IMR-90 (cell line): ENCODE data around the gene SUN1. TPM values are rescaled to one million over a fixed set of nuclear protein-coding genes. Genes with fewer than 3 reads are reported as not detected.
"Not testable (repeated sequence)": the region's sequence is repeated elsewhere in the genome, so short reads cannot be mapped to it uniquely, and the experiment has no call there.

Source experiments
- ATAC-seq: fragments of 200-7000 bp; cut with Tn5 transposase; 2 replicates; pipeline ENCODE4 v1.9.1; 2020; ENCODE audit warnings: low read depth, mild to moderate bottlenecking, moderate library complexity
- BruUV-seq: library from RNA; stranded (reverse); fragments of 400-500 nt; replicated peaks from 2 replicates; lab custom pipeline; 2021; lab: Mats Ljungman, UMichigan
- CTCF ChIA-PET: fragments of 300-600 bp; formaldehyde crosslinking; extraction: SDS; loops from one replicate; lab custom pipeline; 2021; ENCODE audit warnings: antibody characterized with exemption; lab: Yijun Ruan, JAX
- POLR2A ChIA-PET: fragments of 300-600 bp; sonication (Branson Sonifier 250); formaldehyde crosslinking; loops from one replicate; lab custom pipeline; 2022; ENCODE audit warnings: antibody characterized with exemption; ENCODE audit not compliant: unreplicated experiment; lab: Charles Lee
- DNase-seq: peaks from one replicate; pipeline ENCODE4 v3.0.0; 2013
- H2AFZ ChIP-seq: replicated peaks from 2 replicates; pipeline ENCODE3; 2013; ENCODE audit warnings: low read length, mild to moderate bottlenecking; ENCODE audit not compliant: poor library complexity
- H2AK5ac ChIP-seq: 2 replicates; pipeline ENCODE4 v1.6.1; 2013; ENCODE audit warnings: low read depth, low read length, inconsistent platforms
- H2AK9ac ChIP-seq: replicated peaks from 2 replicates; pipeline ENCODE3; 2013; ENCODE audit warnings: mild to moderate bottlenecking, low read depth, low read length, moderate library complexity; ENCODE audit not compliant: poor library complexity
- H2BK120ac ChIP-seq: 2 replicates; pipeline ENCODE4 v1.6.1; 2013; ENCODE audit warnings: low read depth, low read length, inconsistent platforms
- H2BK15ac ChIP-seq: 3 replicates; pipeline ENCODE4 v1.6.1; 2013; ENCODE audit warnings: low read depth, low read length, inconsistent platforms
- H2BK20ac ChIP-seq: 2 replicates; pipeline ENCODE4 v1.6.1; 2013; ENCODE audit warnings: low read depth, mild to moderate bottlenecking, inconsistent platforms, low read length, moderate library complexity
- H2BK5ac ChIP-seq: 2 replicates; pipeline ENCODE4 v1.6.1; 2013; ENCODE audit warnings: mild to moderate bottlenecking, low read depth, low read length, inconsistent platforms; ENCODE audit not compliant: poor library complexity, severe bottlenecking
- H3K14ac ChIP-seq: replicated peaks from 2 replicates; pipeline ENCODE4 v1.6.1; 2013; ENCODE audit warnings: low read depth, low read length, inconsistent platforms
- H3K18ac ChIP-seq: 2 replicates; pipeline ENCODE4 v1.6.1; 2013; ENCODE audit warnings: low read depth, low read length, control low read depth
- H3K23ac ChIP-seq: 2 replicates; pipeline ENCODE4 v1.6.1; 2013; ENCODE audit warnings: low read depth, low read length, inconsistent platforms
- H3K27ac ChIP-seq: 2 replicates; pipeline ENCODE4 v1.5.1; 2013; ENCODE audit warnings: mild to moderate bottlenecking, control low read depth, low read length; ENCODE audit not compliant: insufficient read depth
- H3K27me3 ChIP-seq: 2 replicates; pipeline ENCODE4 v1.6.1; 2013; ENCODE audit warnings: low read length; ENCODE audit not compliant: control insufficient read depth, insufficient read depth
- H3K36me3 ChIP-seq: 2 replicates; pipeline ENCODE4 v1.6.1; 2013; ENCODE audit warnings: low read length, mixed read lengths; ENCODE audit not compliant: control insufficient read depth, insufficient read depth
- H3K4ac ChIP-seq: 2 replicates; pipeline ENCODE4 v1.6.1; 2013; ENCODE audit warnings: low read depth, low read length, inconsistent platforms
- H3K4me1 ChIP-seq: 2 replicates; pipeline ENCODE4 v1.6.1; 2013; ENCODE audit warnings: low read length, mixed read lengths; ENCODE audit not compliant: control insufficient read depth, insufficient read depth
- H3K4me2 ChIP-seq: 2 replicates; pipeline ENCODE4 v1.6.1; 2013; ENCODE audit warnings: low read depth, mild to moderate bottlenecking, control low read depth, low read length, moderate library complexity
- H3K4me3 ChIP-seq: 2 replicates; pipeline ENCODE4 v1.5.1; 2013; ENCODE audit warnings: low read depth, mild to moderate bottlenecking, control low read depth, low read length, moderate library complexity; ENCODE audit not compliant: insufficient read depth
- H3K56ac ChIP-seq: 2 replicates; pipeline ENCODE4 v1.6.1; 2013; ENCODE audit warnings: low read length, inconsistent platforms; ENCODE audit not compliant: insufficient read depth; ENCODE audit errors: extremely low read depth
- H3K79me1 ChIP-seq, 2 experiments: 2 replicates each; pipeline ENCODE4 v1.6.1; 2013; ENCODE audit warnings: low read length in 2 of 2, inconsistent platforms in 1 of 2, low read depth in 1 of 2
- H3K9ac ChIP-seq: 2 replicates; pipeline ENCODE4 v1.6.1; 2013; ENCODE audit warnings: low read depth, low read length, control low read depth
- H3K9me1 ChIP-seq: 2 replicates; pipeline ENCODE4 v1.6.1; 2013; ENCODE audit warnings: low read length, inconsistent platforms; ENCODE audit not compliant: insufficient read depth
- H3K9me3 ChIP-seq: 2 replicates; pipeline ENCODE4 v1.6.1; 2013; ENCODE audit warnings: low read length; ENCODE audit not compliant: control insufficient read depth, insufficient read depth
- H4K20me1 ChIP-seq: 2 replicates; pipeline ENCODE4 v1.6.1; 2013; ENCODE audit warnings: low read length, inconsistent platforms; ENCODE audit not compliant: insufficient read depth
- H4K5ac ChIP-seq: 2 replicates; pipeline ENCODE4 v1.6.1; 2013; ENCODE audit warnings: mild to moderate bottlenecking, low read depth, low read length, control low read depth
- H4K8ac ChIP-seq, 2 experiments: 2 replicates each; pipeline ENCODE4 v1.6.1; 2013; ENCODE audit warnings: low read depth in 2 of 2, low read length in 2 of 2, control low read depth in 1 of 2, inconsistent platforms in 1 of 2
- H4K91ac ChIP-seq: 2 replicates; pipeline ENCODE4 v1.6.1; 2013; ENCODE audit warnings: low read depth, low read length, inconsistent platforms; ENCODE audit not compliant: insufficient read depth
- CHD1 ChIP-seq: IDR thresholded peaks from 2 replicates; pipeline ENCODE4 v1.6.1; 2012; ENCODE audit warnings: low read depth, low read length, improper control_type of control experiment
- FOS ChIP-seq: fragments of 150-350 bp; IDR thresholded peaks from 2 replicates; pipeline ENCODE4 v1.6.1; 2016; ENCODE audit warnings: low read depth, low read length
- MAZ ChIP-seq: IDR thresholded peaks from 2 replicates; pipeline ENCODE4 v1.6.1; 2012; ENCODE audit warnings: low read depth, mild to moderate bottlenecking, low read length, improper control_type of control experiment, moderate library complexity, borderline replicate concordance
- POLR2A ChIP-seq: IDR thresholded peaks from 2 replicates; pipeline ENCODE4 v1.6.1; 2012; ENCODE audit warnings: mild to moderate bottlenecking, low read depth, low read length
- SMC3 ChIP-seq: fragments of 150-350 bp; IDR thresholded peaks from 2 replicates; pipeline ENCODE4 v1.6.1; 2016; ENCODE audit warnings: low read depth, mild to moderate bottlenecking, antibody characterized with exemption, low read length, moderate library complexity
- WGBS, 2 experiments: methylation state at CpG; one replicate each; pipeline versions ENCODE4 v1.1.5 to v1.1.7; 2013; ENCODE audit warnings: missing lambda C conversion rate in 2 of 2; ENCODE audit not compliant: insufficient read length in 1 of 2; ENCODE audit errors: extremely low coverage in 2 of 2; 5-methylcytosine and 5-hydroxymethylcytosine counted together
- dilution Hi-C: fragments of 300-500 bp; cut with HindIII; formaldehyde crosslinking; loops from one replicate; pipeline ENCODE4 v1.14.3; 2018; ENCODE audit warnings: low sequenced_read_pairs; ENCODE audit not compliant: unreplicated experiment
- in situ Hi-C: fragments of 300-500 bp; cut with MboI; formaldehyde crosslinking; loops from 3 replicates; pipeline ENCODE4 v1.14.3; 2019; ENCODE audit warnings: low sequenced_read_pairs, inconsistent platforms, mixed read lengths
- intact Hi-C: fragments of 100-400 bp; cut with micrococcal nuclease; formaldehyde crosslinking; loops from 2 replicates; pipeline ENCODE4 v1.10.0; 2022
- polyA plus RNA-seq, 3 experiments: library from polyadenylated mRNA; depleted of rRNA; stranded (reverse); fragments of >200 nt; gene quantifications; 2 replicates each; pipeline ENCODE4 v1.2.3, GENCODE V29; 2012; ENCODE audit warnings: low replicate concordance in 1 of 3
- total RNA-seq: library from RNA; depleted of rRNA; stranded (reverse); fragments of >200 nt; gene quantifications from 2 replicates; pipeline ENCODE4 v1.2.3, GENCODE V29; 2012

Gene SUN1
- total and polyA plus RNA-seq, 2 of the 4 experiments (the other 2 are of a cell fraction): 113 to 239 TPM

DNA sequence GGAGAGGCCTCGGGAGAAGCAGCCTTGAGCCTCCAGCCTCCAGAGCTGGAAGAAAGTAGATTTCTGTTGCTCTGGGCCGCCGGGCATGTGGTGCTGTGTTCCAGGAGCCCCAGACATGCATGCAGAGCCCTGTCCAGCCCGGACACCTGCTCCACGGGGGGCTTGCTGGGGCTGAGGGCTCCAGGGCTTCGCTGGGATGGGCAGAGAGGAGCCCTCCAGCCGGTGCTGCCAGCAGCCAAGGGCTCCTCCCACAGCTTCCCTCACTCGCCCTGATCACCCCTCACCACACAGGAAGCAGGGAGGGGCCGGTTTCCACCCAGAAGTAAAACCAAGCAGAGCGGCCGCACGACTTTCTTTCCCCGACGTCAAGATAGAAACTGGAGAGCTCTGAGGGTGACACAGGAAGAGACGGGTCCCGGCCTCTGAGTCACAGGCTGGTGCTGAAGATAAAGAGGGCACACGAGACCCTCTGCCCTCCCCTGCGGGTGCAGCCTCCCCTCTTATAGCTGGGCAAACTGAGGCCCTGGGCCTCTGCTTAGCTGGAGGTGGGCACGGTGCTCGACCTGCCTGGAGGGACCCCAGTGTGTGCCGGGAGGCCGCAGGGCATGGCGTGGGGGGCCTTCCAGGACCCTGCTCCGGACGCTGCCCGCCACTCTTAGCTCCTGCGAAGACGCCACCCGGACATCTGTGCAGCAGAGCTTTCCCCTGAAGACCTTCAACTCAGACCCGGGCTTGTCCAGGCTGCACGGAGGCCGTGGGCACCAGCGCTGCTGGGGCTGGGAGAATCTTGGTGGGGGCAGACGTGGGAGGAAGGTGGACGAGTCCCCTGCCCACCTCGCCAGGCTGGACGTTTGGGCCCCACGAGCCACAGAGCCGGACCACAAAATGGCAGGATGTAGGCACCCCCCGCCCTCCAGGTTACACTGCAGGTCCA lies 91.1 kb downstream of the SUN1 start:
- ChIA-PET CTCF (no interaction called here), POLR2A (no interaction called here)
- dilution Hi-C loops: no loop called here

DNA sequence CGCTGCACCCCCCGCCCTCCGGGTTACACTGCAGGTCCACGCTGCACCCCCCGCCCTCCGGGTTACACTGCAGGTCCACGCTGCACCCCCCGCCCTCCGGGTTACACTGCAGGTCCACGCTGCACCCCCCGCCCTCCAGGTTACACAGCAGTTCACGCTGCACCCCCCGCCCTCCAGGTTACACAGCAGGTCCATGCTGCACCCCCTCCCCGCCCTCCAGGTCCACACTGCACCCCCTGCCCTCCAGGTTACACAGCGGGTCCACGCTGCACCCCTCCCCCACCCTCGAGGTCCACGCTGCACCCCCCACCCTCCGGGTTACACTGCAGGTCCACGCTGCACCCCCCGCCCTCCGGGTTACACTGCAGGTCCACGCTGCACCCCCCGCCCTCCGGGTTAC lies 91.8 kb downstream of the SUN1 start:
- dilution Hi-C loops, H3K9ac ChIP-seq, H3K14ac ChIP-seq, H3K27ac ChIP-seq, in situ Hi-C loops, H3K9me1 ChIP-seq, H2BK120ac ChIP-seq, H4K5ac ChIP-seq, H2BK5ac ChIP-seq, H2BK20ac ChIP-seq, H3K27me3 ChIP-seq, H3K4me3 ChIP-seq, DNase-seq, H3K4me1 ChIP-seq, H3K36me3 ChIP-seq, H2AK5ac ChIP-seq, BruUV-seq, H2AK9ac ChIP-seq, H4K20me1 ChIP-seq, H3K23ac ChIP-seq, H3K4me2 ChIP-seq, H3K18ac ChIP-seq, H3K9me3 ChIP-seq, POLR2A ChIA-PET, H3K79me1 ChIP-seq, H2BK15ac ChIP-seq, CTCF ChIA-PET, H3K4ac ChIP-seq, intact Hi-C loops, H4K91ac ChIP-seq, H2AFZ ChIP-seq, H4K8ac ChIP-seq, ATAC-seq, H3K56ac ChIP-seq: not testable (repeated sequence)
- no CpG with 5 or more reads among the region's 25 CpGs for WGBS, 2 experiments

More for the DNA sequence above, 91.1 kb downstream of the SUN1 start:
- H3K27ac ChIP-seq: no peak overlapping the region; the same call in 1 of the 2 replicates
- H2BK15ac ChIP-seq: no peak overlapping the region
- H3K4me3 ChIP-seq: no peak overlapping the region
- peak overlapping the region; percentile 89 for H2AFZ ChIP-seq
- H3K27me3 ChIP-seq: no peaks in the 10 kb centered on the region
- H2BK5ac ChIP-seq: no peak overlapping the region
- H3K9me1 ChIP-seq: no peaks in the 10 kb centered on the region
- no peak overlapping the region for H4K91ac ChIP-seq
- ATAC-seq (peak; percentile 60), DNase-seq (peak; percentile 47)
- H3K14ac ChIP-seq: no peak overlapping the region
- no peak overlapping the region for H3K56ac ChIP-seq
- H3K9me3 ChIP-seq: no peaks in the 10 kb centered on the region
- H3K18ac ChIP-seq: no peak overlapping the region
- H2AK5ac ChIP-seq: no peak overlapping the region
- H3K9ac ChIP-seq: no peak overlapping the region
- no peak overlapping the region for H3K4me2 ChIP-seq
- H2BK120ac ChIP-seq: no peak overlapping the region; the same call in 1 of the 2 replicates
- in situ Hi-C loops (no loop called here), intact Hi-C loops (no loop called here)
- no peaks in the 10 kb centered on the region for H3K79me1 ChIP-seq
- H3K36me3 ChIP-seq: no peaks in the 10 kb centered on the region
- H3K4ac ChIP-seq: peak overlapping the region; percentile 16
- BruUV-seq: no TSS peak
- WGBS, 2 experiments: 67% methylated on average over 23 of the region's 40 CpGs; no CpG with 5 or more reads in 1 of the 2 experiments
- no peak overlapping the region for H4K5ac ChIP-seq
- H2BK20ac ChIP-seq: 0 out of 2 replicates have a peak overlapping the region, but pooled peaks have one; percentile 6
- H3K23ac ChIP-seq: no peak overlapping the region
- no peak for TF ChIP-seq POLR2A
- TF ChIP-seq SMC3: no peak
- TF ChIP-seq CHD1: no peak
- peak; percentile 40; the same call in 1 of the 2 replicates for TF ChIP-seq FOS
- TF ChIP-seq MAZ: peak; percentile 30; the same call in 1 of the 2 replicates
- no peaks in the 10 kb centered on the region for H4K20me1 ChIP-seq
- H3K4me1 ChIP-seq: peaks cover 8% of the 10 kb centered on the region
- peak overlapping the region; percentile 56 to 84; a peak in 1 of 4 replicates for H4K8ac ChIP-seq
- H2AK9ac ChIP-seq: peak overlapping the region; percentile 65
